GM19238 (cell line): ENCODE data around the gene MFSD6.
"Not testable (repeated sequence)": the region's sequence is repeated elsewhere in the genome, so short reads cannot be mapped to it uniquely, and the experiment has no call there.

ENCODE experiments used
- DNase-seq: peaks from one replicate; pipeline ENCODE4 v3.0.0; 2011; ENCODE audit warnings: low spot score; ENCODE audit not compliant: insufficient read length

The MFSD6 gene

GRCh38 chr2:190462181-190462580, 54.0 kb downstream of the MFSD6 start:
- DNase-seq, result no peak

DNA sequence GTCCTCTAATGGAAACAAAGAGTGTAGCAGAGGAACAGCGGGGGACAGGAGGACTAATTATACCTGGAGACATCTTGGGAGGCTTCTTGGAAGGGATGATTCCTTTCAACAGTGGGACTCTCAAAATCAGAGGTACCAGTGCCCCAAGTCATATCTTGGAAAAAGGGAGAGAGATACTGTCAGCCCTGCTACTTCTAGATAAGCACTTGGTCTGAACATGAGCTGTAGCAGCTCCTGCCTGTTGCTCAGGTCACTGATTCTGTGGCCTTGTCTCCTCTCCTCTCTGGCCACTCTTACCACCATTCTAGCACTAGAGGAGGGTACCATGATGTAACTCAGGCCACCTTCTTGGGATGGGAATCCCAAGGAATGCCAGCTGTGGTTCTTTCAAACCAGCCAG, 54.5 kb downstream of the MFSD6 start:
- no peak for DNase-seq

GRCh38 chr2:190465060-190465459, 56.9 kb downstream of the MFSD6 start:
- DNase-seq, result no peak

DNA sequence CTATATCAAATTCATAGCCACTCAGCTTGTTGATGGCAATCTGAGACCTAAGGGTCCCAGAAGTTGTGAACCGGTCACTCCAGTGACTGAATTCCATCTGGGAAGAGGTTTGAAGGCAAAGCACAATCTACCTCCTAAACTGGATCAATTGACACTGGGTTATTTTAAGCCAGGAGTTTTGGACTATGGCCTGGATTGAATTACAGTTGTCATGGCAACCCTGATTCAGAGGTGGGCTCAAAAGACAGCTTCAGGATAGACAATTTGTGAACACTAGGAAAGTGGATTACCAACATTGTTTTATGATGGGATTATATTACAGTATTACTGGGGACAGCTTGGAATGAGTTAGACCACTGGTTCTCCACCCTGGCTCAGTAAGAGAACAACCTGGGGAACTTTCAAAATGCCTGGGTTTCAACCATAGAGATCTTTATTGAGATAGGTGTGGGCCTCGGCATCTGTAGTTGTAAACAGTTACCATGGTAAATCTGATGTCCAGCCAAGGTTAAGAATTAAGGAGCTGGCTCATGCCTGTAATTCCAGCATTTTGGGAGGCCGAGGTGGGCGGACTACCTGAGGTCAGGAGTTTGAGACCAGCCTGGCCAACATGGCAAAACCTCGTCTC, 58.8 kb downstream of the MFSD6 start:
- no peak for DNase-seq

DNA sequence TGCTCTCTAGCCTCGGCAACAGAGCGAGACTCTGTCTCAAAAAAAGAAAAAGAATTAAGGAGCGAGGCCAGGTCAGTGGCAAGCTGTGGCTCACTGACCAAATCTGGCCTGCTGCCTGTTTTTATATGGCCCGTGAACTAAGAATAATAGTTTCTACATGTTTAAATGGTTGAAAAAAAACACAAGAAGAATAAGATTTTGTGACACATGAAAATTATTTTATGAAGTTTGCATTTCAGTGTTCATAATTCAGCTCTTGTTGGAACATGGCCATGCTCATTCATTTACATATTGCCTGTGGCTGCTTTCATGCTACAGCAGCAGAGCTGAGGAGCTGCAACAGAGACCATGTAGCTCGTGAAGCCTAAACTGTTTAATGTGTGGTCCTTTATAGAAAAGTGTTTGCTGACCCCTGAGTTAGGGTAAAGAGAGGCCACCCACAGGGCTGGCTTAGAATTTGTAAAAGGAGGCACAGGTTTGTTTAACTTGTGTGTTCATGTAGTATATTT, 59.5 kb downstream of the MFSD6 start:
- no peak for DNase-seq

- DNase-seq, result not testable (repeated sequence)
Observed at GRCh38 chr2:190468354-190468753, 60.2 kb downstream of the MFSD6 start.

DNA sequence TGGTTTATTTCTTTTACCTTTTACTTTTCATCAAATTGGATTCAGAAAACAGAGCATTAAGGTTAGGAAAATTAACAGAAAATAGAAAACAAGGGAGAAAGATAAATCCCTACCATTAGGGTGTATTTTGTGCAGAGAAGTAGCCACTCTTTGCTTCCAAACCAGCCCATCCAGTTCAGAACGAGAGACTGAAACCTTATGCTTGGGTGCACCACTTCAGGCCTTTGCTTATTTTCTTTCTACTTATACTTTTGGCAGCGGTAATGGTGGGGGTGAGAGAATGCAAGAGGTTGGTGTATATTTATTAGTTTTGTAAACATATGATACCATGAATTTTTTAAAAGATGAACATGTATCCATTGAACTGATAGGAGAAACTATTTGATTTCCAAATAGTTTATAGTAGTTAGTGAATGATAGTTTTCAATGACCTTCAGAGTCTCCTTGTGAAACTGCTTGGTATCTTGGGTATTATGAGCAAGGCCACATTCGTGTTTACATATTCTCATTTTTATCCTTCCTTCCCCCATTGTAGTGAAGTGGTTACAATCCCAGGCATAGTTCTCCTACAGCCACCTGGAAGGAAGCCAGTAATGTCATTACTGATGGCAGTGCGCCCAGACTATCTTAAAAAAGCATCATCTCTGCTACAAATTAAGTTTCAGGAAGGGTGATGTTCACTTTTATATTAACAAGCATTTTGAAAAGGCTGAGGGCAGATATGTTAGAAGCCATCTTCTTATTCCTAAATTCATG, 60.8 kb downstream of the MFSD6 start:
- DNase-seq, result peak; percentile 23

DNA sequence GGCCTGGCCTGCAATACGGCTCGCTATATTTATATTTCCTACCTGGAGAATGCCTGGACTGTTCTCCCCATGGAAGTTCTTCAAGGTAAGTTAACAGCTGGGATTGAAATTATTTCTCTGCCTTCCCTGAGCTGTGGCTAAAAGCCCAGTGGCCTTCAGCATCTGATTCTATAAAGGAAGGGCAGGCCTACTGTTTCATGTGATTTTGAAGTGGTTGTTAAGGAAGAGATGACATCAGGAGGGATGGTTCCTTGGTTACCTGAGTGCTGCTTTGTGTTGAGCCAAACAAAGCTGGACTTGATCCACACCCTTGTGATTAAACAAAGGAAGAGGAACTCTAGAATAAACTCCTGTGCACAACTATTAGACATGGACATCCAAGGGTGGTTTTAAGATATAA, 61.6 kb downstream of the MFSD6 start:
- no peak for DNase-seq

DNA sequence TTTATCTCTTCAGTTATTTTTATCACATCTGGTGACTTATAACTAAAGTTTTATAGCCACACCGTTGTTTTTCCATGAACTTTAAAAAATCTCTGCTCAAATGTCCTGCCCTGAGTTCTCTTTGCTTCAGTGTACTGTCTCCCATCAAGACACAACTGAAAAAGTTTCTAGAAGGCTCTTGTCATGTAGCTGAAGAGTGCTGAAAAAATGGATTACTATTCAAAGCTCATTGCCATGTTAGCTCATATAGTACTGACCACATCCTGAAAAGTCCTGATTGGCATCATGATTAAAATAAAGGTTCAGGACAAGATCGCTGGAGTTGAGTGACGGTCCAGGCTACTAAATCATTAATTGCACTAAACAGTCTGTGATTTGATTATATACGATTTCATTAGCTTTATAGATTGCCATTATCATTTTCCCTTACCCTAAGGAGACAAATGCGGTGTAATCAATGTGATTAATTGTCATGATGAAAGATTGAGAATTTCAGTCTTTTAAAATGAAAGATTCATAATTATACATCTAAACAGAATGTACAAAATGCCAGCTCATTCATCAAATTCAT, 62.2 kb downstream of the MFSD6 start:
- no peak for DNase-seq

DNA sequence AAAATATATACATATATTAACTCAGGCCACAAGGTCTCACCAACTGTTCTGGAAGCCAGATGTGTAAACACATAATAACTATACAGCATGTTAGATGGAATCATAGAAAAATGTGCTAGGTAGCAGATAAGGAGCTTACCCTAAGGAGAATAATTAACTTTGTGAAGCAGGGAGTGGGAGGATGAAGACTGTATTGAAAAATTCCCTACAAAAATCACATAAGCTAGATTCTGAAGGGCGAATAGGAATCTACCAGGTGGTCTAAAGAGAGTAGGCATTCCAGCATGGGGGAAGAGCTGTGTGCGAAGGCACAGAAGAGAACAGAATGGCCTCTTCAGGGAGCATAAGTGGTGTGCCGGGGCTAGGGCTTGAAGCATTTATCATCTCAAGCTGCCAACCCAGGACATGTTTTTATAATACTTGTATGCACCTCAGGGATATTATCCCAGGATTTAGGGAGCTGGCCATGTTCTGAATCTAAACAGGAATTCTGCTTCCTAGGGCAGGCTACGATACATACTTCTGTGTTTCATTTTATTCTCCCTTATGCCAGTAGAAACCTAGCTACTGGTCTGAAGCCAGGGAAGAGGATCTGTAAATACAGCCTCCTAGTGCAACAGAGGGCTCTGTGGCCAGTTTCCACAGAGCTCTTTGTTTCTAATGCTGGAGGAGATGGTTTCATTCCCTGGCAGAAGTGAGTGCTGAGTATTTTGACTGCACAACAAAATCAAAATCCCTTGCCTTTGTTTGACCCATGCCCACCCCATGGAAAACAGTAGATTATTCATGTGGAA, 69.7 kb downstream of the MFSD6 start:
- DNase-seq, result no peak

- DNase-seq, result no peak
Observed at GRCh38 chr2:190478572-190479195, 70.5 kb downstream of the MFSD6 start.

GRCh38 chr2:190481339-190481738, 73.2 kb downstream of the MFSD6 start:
- DNase-seq, result no peak

DNA sequence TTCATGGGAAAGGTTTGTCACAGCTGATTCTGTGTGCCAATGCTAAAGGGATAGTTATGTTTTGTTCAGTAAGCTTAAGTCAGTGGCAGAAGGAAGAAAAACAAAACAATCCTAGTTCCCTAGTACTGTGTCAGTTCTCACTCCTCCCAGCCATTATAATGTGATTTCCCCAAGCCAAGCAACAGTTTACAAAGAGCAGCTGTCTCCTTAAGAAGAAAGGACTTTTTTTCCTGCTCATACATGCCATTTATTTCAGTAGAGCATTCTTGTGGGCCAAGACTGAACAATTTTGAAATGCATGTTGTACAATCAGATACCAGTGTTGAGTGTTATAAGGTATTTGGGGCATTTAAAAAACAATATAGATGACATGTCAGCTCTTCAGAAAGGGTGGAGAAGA, 74.3 kb downstream of the MFSD6 start:
- DNase-seq, result no peak

DNA sequence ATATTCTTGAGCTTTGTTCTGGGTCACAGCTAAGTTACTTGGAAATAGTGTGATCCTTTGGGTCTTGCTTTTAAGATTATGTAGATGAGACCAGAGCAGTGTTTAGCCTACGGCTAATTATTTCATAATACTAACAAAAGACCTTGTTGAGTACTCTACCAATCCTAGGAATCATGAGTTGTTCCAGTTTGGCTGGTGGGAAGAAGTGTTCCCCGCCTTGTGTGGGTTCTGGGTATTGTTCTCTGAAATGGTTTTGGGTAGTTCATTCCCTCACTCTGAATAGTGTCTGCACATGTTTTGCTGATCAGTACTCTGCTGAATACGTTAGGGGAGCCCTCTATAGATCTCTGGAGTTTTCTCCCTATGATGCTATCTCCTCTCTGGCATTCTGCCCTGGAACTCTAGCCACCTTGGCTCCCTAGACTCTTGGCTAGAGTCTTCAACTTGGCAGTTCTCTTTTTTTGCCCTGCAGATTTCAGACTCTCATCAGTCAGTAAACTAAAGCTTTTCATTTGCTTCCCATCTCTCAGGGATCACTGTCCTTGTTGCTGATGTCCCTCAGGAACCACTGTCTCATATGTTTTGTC, 78.0 kb downstream of the MFSD6 start:
- DNase-seq, result no peak

- DNase-seq, result no peak
Observed at GRCh38 chr2:190488516-190489233, 80.5 kb downstream of the MFSD6 start.

- no peak for DNase-seq
Observed at GRCh38 chr2:190489475-190489874, 81.3 kb downstream of the MFSD6 start.

GRCh38 chr2:190490502-190490901, 82.3 kb downstream of the MFSD6 start:
- no peak for DNase-seq

GRCh38 chr2:190493095-190493494, 84.9 kb downstream of the MFSD6 start:
- DNase-seq, result no peak

DNA sequence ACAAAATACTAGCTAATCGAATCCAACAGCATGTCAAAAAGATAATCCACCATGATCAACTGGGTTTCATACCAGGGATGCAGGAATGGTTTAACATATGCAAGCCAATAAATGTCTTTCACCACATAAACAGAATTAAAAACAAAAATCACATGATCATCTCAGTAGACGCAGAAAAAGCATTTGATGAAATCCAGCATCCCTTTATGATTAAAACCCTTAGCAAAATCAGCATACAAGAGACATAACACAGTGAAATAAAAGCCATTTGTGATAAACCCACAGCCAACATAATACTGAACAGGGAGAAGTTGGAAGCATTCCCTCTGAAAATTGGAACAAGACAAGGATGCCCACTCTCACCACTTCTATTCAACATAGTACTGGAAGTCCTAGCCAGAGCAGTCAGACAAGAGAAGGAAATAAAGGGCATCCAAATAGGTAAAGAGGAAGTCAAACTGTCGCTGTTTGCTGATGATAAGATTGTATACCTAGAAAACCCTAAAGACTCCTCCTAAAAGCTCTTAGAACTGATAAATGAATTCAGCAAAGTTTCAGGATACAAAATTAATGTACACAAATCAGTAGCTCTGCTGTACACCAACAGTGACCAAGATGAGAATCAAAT, 86.6 kb downstream of the MFSD6 start:
- DNase-seq, result not testable (repeated sequence)

DNA sequence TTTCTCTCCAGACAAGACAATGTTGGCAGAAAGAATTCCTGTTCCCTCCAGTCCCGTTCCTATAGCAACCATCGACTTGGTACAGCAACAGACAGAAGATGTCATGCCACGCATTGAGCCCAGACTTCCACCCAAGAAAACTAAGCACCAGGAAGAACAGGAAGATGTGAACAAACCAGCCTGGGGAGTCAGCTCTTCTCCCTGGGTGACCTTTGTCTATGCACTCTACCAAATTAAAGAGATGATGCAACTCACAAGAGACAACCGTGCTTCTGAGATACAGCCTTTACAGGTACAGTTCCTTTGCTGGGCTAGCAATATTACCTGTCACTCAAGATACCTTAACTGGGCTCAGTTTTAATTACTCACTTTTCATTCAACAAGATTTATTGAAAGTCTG, 89.3 kb downstream of the MFSD6 start:
- no peak for DNase-seq
